ENCODE results near the gene PARPBP. TPM values are rescaled to one million over a fixed set of nuclear protein-coding genes. Genes with fewer than 3 reads are reported as not detected.
A peak's percentile ranks its signal among the peaks of the same experiment; 100 is the strongest.
"Not testable (repeated sequence)": the region's sequence is repeated elsewhere in the genome, so short reads cannot be mapped to it uniquely, and the experiment has no call there.

Gene PARPBP
- 1 to 10 TPM; 1.8 to 2.3 (median 1.9) TPM for total RNA-seq
- 1 to 10 TPM; 1.2 to 7.9 (median 6.0) TPM for polyA plus RNA-seq

DNA sequence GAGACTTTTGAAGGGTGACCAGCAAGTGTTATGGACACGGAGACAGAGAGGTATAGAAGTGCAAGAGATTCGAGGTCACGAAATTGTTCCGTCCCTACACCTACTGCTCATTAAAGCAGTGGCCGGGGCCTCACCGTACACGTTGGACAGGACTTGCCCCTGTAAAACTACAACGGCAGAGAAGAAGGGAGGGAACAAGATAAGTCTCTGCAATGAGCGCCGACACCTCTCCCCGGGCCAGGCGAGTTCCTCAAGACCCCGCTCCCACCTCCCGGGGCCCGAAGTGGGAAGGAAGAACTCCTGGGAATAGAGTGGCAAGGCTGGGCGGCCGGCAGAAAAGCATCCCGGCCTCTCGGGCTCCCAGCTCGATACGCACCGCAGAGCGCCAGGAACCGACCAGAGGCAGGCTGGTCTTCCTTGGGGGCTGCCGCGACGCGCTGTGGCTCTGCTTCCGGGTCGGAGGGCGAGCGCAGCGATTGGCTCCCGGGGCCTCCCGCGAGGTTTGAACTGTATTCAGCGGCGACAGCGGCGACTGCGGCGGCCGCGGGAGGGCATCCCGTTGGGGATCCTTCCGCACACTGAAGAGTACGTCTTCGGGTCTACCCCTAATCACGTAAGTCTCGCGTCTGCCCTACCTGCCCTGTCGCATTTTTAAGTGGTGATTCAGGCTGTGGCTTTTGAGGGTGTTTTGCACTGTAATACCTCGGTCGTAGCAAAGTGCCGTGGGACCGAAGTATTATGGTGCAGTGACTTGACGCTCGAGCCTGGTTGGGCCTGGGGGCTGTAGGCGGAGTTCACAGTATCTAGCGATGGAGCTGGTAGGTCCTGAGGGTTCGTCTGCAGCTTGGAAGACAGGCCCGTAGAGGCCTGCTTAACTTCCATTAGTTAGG lies at the start of gene PARPBP, which contains the start of gene NUP37:
TSS of gene PARPBP (plus strand) at position 510 of the 890 bp plus-strand sequence. CDS start 3,706 bp downstream, outside the sequence.
TSS of gene NUP37 (minus strand) at position 441 of the 890 bp plus-strand sequence. CDS start 1,596 bp downstream, outside the sequence.
- peaks cover 0 to 21% (median 14%) of the 10 kb centered on the region in 4 donors for H3K4me1 ChIP-seq

GRCh38 chr12:102072092-102072491 lies 47.9 kb upstream of the PARPBP start:
- H3K4me1 ChIP-seq; intact Hi-C loops (cut with DNase I); H3K4me3 ChIP-seq; H3K9me3 ChIP-seq; H3K27me3 ChIP-seq; DNase-seq; H3K27ac ChIP-seq: not testable (repeated sequence)
- peaks cover 0 to 33% (median 5%) of the 10 kb centered on the region in 4 donors for H3K36me3 ChIP-seq
- WGBS, 2 donors: 95 to 98% methylated on average over 7 of the region's 7 CpGs

More for the DNA sequence above, at the start of gene PARPBP, which contains the start of gene NUP37:
- no peaks in the 10 kb centered on the region for H3K9me3 ChIP-seq
- peak; percentile 73 to 93 (median 87) for TF ChIP-seq POLR2AphosphoS5 (IDR thresholded peaks at IDR 0.05)
- peak; percentile 44 to 47 for TF ChIP-seq POLR2A (IDR thresholded peaks at IDR 0.05)
- no peak for TF ChIP-seq EP300 (IDR thresholded peaks at IDR 0.05)
- DNase-seq: peak; percentile 94
- H3K27ac ChIP-seq: peak within 1 kb of the TSS; percentile 85 to 89 (median 88)
- peak within 1 kb of the TSS; percentile 65 to 76 (median 72) for H3K4me3 ChIP-seq
- WGBS, 2 donors: 0 to 1% methylated on average over 62 of the region's 62 CpGs
- H3K27me3 ChIP-seq: no peaks in the 10 kb centered on the region
- intact Hi-C loops (cut with DNase I): loop anchor here (5.0 kb wide), 2 partner anchors 58 to 183 kb away; partner anchors contain the start of gene WASHC3
- peaks cover 0 to 33% (median 3%) of the 10 kb centered on the region in 4 donors for H3K36me3 ChIP-seq

- no peaks in the 10 kb centered on the region for H3K9me3 ChIP-seq
- H3K4me1 ChIP-seq: no peaks in the 10 kb centered on the region
- WGBS, 2 donors: 95% methylated on average over 4 of the region's 4 CpGs
- no peak for TF ChIP-seq POLR2AphosphoS5 (IDR thresholded peaks at IDR 0.05)
- no peak for TF ChIP-seq EP300 (IDR thresholded peaks at IDR 0.05)
- TF ChIP-seq POLR2A (IDR thresholded peaks at IDR 0.05): no peak
- no peak for TF ChIP-seq CTCF (IDR thresholded peaks at IDR 0.05)
- no peak for DNase-seq
- H3K4me3 ChIP-seq: no peak overlapping the region
- H3K27me3 ChIP-seq: no peaks in the 10 kb centered on the region
- no peak overlapping the region for H3K27ac ChIP-seq
- peaks cover 0 to 58% (median 9%) of the 10 kb centered on the region in 4 donors for H3K36me3 ChIP-seq
- intact Hi-C loops (cut with DNase I): no loop called here
Observed at GRCh38 chr12:102080842-102081241, 39.1 kb upstream of the PARPBP start.

DNA sequence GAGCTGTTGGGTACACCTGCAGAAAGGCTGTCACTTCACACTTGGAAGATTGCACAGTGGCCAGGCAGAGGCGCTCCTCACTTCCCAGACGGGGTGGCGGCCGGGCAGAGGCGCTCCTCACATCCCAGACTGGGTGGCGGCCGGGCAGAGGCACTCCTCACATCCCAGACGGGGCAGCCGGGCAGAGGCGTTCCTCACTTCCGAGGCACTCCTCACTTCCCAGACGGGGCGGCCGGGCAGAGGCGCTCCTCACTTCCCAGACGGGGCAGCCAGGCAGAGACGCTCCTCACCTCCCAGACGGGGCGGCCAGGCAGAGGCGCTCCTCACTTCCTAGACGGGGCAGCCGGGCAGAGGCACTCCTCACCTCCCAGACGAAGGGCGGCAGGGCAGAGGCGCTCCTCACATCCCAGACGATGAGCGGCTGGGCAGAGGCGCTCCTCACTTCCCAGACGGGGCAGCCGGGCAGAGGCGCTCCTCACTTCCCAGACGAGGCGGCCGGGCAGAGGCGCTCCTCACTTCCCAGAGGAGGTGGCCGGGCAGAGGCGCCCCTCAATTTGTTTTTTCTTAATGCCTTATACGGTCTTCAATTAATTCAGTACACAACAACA lies 30.7 kb upstream of the PARPBP start:
- intact Hi-C loops (cut with DNase I): not testable (repeated sequence)
- whole genome bisulfite sequencing, 2 donors: 98% methylated on average over 38 of the region's 38 CpGs

DNA sequence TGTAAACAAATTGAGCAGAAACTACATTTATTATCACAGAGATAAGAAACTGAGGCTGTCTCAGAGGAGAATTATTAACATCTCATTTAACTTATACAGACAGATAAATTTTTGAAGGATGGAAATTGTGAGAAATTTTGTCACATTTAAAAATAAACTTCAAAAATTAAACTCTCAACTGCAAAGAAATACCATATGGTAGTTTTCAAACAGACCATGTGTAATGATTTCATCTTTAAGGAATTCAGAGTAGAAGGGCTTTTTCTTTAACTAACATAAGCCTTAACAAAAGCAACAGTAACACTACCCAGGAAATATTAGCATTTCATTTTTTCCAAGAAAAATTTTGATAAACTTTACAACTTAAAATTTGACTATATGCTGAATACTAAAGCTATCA lies 26.7 kb upstream of the PARPBP start:
- intact Hi-C loops (cut with DNase I): no loop called here
- peaks cover 0 to 12% (median 2%) of the 10 kb centered on the region in 4 donors for H3K4me1 ChIP-seq
- no peak for DNase-seq
- H3K9me3 ChIP-seq: no peaks in the 10 kb centered on the region
- no peaks in the 10 kb centered on the region for H3K27me3 ChIP-seq
- peak overlapping the region in 1 of 4 donors; percentile 27 for H3K27ac ChIP-seq
- H3K36me3 ChIP-seq: peaks cover 0 to 10% (median 0%) of the 10 kb centered on the region in 4 donors
- TF ChIP-seq POLR2AphosphoS5 (IDR thresholded peaks at IDR 0.05) (no peak), EP300 (IDR thresholded peaks at IDR 0.05) (no peak), CTCF (IDR thresholded peaks at IDR 0.05) (no peak), POLR2A (IDR thresholded peaks at IDR 0.05) (no peak)
- no peak overlapping the region for H3K4me3 ChIP-seq

More for the DNA sequence above, 30.7 kb upstream of the PARPBP start:
- H3K9me3 ChIP-seq, H3K27me3 ChIP-seq, DNase-seq, H3K4me1 ChIP-seq, H3K27ac ChIP-seq, H3K4me3 ChIP-seq: not testable (repeated sequence)
- peaks cover 0 to 11% (median 0%) of the 10 kb centered on the region in 4 donors for H3K36me3 ChIP-seq
